HepG2 (cell line): ENCODE results near the gene BBC3. TPM values are rescaled to one million over a fixed set of nuclear protein-coding genes. Genes with fewer than 3 reads are reported as not detected.

Source experiments
- FOXA3 ChIP-seq: IDR thresholded peaks from 2 replicates; pipeline ENCODE4 v1.6.1; 2016; ENCODE audit warnings: missing genetic modification reagents, missing compliant biosample characterization
- HDAC2 ChIP-seq: sonication (generic); formaldehyde crosslinking; IDR thresholded peaks from 2 replicates; pipeline ENCODE4 v1.4.0; 2020; ENCODE audit warnings: missing genetic modification reagents
- IRF2 ChIP-seq: IDR thresholded peaks from 2 replicates; pipeline ENCODE4 v1.6.1; 2018; ENCODE audit warnings: missing genetic modification reagents, missing compliant biosample characterization
- KDM2A ChIP-seq: sonication (generic); formaldehyde crosslinking; IDR thresholded peaks from 2 replicates; pipeline ENCODE4 v1.4.0; 2020; ENCODE audit warnings: low read depth, missing genetic modification reagents, borderline replicate concordance
- KDM4B ChIP-seq: sonication (generic); formaldehyde crosslinking; IDR thresholded peaks from 2 replicates; pipeline ENCODE4 v1.4.0; 2020; ENCODE audit warnings: missing genetic modification reagents
- LCORL ChIP-seq, 2 experiments: fragments of 450-650 bp in 1 of 2; sonication (generic) in 1 of 2; formaldehyde crosslinking in 1 of 2; IDR thresholded peaks; 2 replicates each; pipeline versions ENCODE4 v1.5.0 to v1.6.1; 2017 to 2020; ENCODE audit warnings: antibody characterized with exemption in 1 of 2, missing genetic modification reagents in 1 of 2
- MIXL1 ChIP-seq: IDR thresholded peaks from 2 replicates; pipeline ENCODE4 v1.6.1; 2016
- MYC ChIP-seq: sonication (generic); formaldehyde crosslinking; IDR thresholded peaks from 2 replicates; pipeline ENCODE4 v1.9.0; 2021; ENCODE audit warnings: missing genetic modification reagents, borderline replicate concordance
- PAF1 ChIP-seq: IDR thresholded peaks from 2 replicates; pipeline ENCODE4 v1.6.1; 2016; ENCODE audit warnings: missing genetic modification reagents, missing compliant biosample characterization
- RXRB ChIP-seq: IDR thresholded peaks from 2 replicates; pipeline ENCODE4 v1.6.1; 2016; ENCODE audit warnings: borderline replicate concordance, missing genetic modification reagents, missing compliant biosample characterization
- TGIF2 ChIP-seq: IDR thresholded peaks from 2 replicates; pipeline ENCODE4 v1.6.1; 2016; ENCODE audit warnings: control low read depth, missing compliant biosample characterization
- ZC3H13 ChIP-seq: sonication (generic); formaldehyde crosslinking; IDR thresholded peaks from 2 replicates; pipeline ENCODE4 v1.8.1; 2023; ENCODE audit warnings: mild to moderate bottlenecking, missing genetic modification reagents, moderate library complexity
- ZNF138 ChIP-seq: sonication (generic); formaldehyde crosslinking; IDR thresholded peaks from 2 replicates; pipeline ENCODE4 v1.5.0; 2020; ENCODE audit warnings: mild to moderate bottlenecking, low read depth, missing genetic modification reagents
- ZNF335 ChIP-seq: sonication (generic); formaldehyde crosslinking; IDR thresholded peaks from 2 replicates; pipeline ENCODE4 v1.4.0; 2020; ENCODE audit warnings: missing genetic modification reagents
- ZNF510 ChIP-seq: sonication (generic); formaldehyde crosslinking; IDR thresholded peaks from 2 replicates; pipeline ENCODE4 v1.4.0; 2020; ENCODE audit warnings: low read depth, mild to moderate bottlenecking, missing genetic modification reagents
- polyA plus RNA-seq, 8 experiments: library from polyadenylated mRNA; depleted of rRNA in 3 of 8; stranded (reverse) in 7 of 8; unstranded in 1 of 8; fragments of >200 nt; fragmentation: Illumina TruSeq in 4 of 8; extraction: Trizol in 4 of 8; gene quantifications; 2 replicates each; pipeline versions ENCODE4 v1.2.1 to v1.2.3, GENCODE V29; 2011 to 2016; ENCODE audit warnings: low read depth in 4 of 8, missing spikeins in 1 of 8, mixed read lengths in 1 of 8; ENCODE audit not compliant: insufficient read depth in 1 of 8
- total RNA-seq, 5 experiments: library from RNA; depleted of rRNA; stranded (reverse); fragments of >200 nt; fragmentation: Illumina TruSeq; extraction: Trizol; gene quantifications; 2 replicates each; pipeline ENCODE4 v1.2.3, GENCODE V29; 2016; ENCODE audit warnings: low read depth in 1 of 5
- TF ChIP-seq, protein P1 (sequence below): sonication (generic); formaldehyde crosslinking; IDR thresholded peaks from 2 replicates; pipeline ENCODE4 v1.9.0; 2021; ENCODE audit warnings: missing genetic modification reagents, mild to moderate bottlenecking, borderline replicate concordance
- TF ChIP-seq, protein P2 (sequence below): IDR thresholded peaks from 2 replicates; pipeline ENCODE4 v1.6.1; 2016; ENCODE audit warnings: missing compliant biosample characterization, missing genetic modification reagents, borderline replicate concordance
- TF ChIP-seq, protein P3 (sequence below): sonication (generic); formaldehyde crosslinking; IDR thresholded peaks from 2 replicates; pipeline ENCODE4 v1.4.0; 2020; ENCODE audit warnings: missing genetic modification reagents
- TF ChIP-seq, protein P4 (sequence below): IDR thresholded peaks from 2 replicates; pipeline ENCODE4 v1.6.1; 2016; ENCODE audit warnings: low read depth, borderline replicate concordance
- TF ChIP-seq, protein P5 (sequence below): sonication (generic); formaldehyde crosslinking; IDR thresholded peaks from 2 replicates; pipeline ENCODE4 v1.5.0; 2020; ENCODE audit warnings: missing genetic modification reagents, mild to moderate bottlenecking, borderline replicate concordance
- TF ChIP-seq, protein P6 (sequence below): sonication (generic); formaldehyde crosslinking; IDR thresholded peaks from 2 replicates; pipeline ENCODE4 v1.5.1; 2020; ENCODE audit warnings: mild to moderate bottlenecking, moderate library complexity, missing genetic modification reagents

BBC3 gene
- total and polyA plus RNA-seq, 2 of the 13 experiments (the other 11 are each of a cell fraction or from before 2014, with no cell fraction given) = 6.1 to 8.8 TPM

DNA sequence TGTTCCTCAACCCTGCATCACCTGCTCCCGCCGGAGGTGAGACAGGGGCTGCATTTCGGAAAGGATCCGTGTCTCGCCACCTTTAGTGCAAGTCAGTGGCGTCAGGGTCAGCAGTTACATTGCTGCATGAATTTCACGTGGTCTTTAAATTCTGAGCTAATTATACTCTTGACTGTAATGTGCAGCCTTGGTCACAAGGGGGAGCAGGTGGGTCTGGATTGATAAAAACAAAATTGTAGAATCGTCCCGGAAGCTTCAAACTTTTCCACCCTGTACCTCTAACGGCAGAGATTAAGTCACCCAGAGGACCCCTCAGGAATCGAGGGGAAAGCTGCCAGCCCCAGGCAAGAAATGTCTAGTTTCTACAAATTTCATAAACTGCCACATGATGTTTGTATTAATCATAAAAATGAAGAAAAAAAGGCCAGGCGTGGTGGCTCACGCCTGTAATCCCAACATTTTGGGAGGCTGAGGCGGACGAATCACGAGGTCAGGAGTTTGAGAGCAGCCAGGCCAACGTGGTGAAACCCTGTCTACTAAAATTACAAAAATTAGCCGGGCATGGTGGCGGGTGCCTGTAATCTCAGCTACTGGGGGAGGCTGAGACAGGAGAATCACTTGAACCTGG lies 20.2 kb downstream of the BBC3 start (continued):
- TF ChIP-seq, protein P1, sequence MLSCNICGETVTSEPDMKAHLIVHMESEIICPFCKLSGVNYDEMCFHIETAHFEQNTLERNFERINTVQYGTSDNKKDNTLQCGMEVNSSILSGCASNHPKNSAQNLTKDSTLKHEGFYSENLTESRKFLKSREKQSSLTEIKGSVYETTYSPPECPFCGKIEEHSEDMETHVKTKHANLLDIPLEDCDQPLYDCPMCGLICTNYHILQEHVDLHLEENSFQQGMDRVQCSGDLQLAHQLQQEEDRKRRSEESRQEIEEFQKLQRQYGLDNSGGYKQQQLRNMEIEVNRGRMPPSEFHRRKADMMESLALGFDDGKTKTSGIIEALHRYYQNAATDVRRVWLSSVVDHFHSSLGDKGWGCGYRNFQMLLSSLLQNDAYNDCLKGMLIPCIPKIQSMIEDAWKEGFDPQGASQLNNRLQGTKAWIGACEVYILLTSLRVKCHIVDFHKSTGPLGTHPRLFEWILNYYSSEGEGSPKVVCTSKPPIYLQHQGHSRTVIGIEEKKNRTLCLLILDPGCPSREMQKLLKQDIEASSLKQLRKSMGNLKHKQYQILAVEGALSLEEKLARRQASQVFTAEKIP = no peak
- TF ChIP-seq MIXL1 (CRISPR knock-in tag) (peak; percentile 82), RXRB (CRISPR knock-in tag) (0 out of 2 replicates have a peak, but pooled peaks have one; percentile 26), ZNF510 (CRISPR knock-in tag) (no peak), TGIF2 (CRISPR knock-in tag) (0 out of 2 replicates have a peak, but pooled peaks have one; percentile 23), LCORL (IDR thresholded peaks at IDR 0.05) (no peak), LCORL (CRISPR knock-in tag; IDR thresholded peaks at IDR 0.05) (peak; percentile 64), MYC (peak; percentile 38; the same call in 1 of the 2 replicates), HDAC2 (CRISPR knock-in tag) (0 out of 2 replicates have a peak, but pooled peaks have one; percentile 32), PAF1 (CRISPR knock-in tag) (no peak), KDM4B (CRISPR knock-in tag) (0 out of 2 replicates have a peak, but pooled peaks have one; percentile 28), ZNF335 (CRISPR knock-in tag) (0 out of 2 replicates have a peak, but pooled peaks have one; percentile 28), IRF2 (CRISPR knock-in tag) (0 out of 2 replicates have a peak, but pooled peaks have one; percentile 35), ZC3H13 (CRISPR knock-in tag) (0 out of 2 replicates have a peak, but pooled peaks have one; percentile 0), FOXA3 (0 out of 2 replicates have a peak, but pooled peaks have one; percentile 7), ZNF138 (no peak), KDM2A (peak; percentile 29; the same call in 1 of the 2 replicates)
- TF ChIP-seq, protein P2, sequence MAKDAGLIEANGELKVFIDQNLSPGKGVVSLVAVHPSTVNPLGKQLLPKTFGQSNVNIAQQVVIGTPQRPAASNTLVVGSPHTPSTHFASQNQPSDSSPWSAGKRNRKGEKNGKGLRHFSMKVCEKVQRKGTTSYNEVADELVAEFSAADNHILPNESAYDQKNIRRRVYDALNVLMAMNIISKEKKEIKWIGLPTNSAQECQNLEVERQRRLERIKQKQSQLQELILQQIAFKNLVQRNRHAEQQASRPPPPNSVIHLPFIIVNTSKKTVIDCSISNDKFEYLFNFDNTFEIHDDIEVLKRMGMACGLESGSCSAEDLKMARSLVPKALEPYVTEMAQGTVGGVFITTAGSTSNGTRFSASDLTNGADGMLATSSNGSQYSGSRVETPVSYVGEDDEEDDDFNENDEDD (CRISPR knock-in tag) = 0 out of 2 replicates have a peak, but pooled peaks have one; percentile 19
- TF ChIP-seq, protein P3, sequence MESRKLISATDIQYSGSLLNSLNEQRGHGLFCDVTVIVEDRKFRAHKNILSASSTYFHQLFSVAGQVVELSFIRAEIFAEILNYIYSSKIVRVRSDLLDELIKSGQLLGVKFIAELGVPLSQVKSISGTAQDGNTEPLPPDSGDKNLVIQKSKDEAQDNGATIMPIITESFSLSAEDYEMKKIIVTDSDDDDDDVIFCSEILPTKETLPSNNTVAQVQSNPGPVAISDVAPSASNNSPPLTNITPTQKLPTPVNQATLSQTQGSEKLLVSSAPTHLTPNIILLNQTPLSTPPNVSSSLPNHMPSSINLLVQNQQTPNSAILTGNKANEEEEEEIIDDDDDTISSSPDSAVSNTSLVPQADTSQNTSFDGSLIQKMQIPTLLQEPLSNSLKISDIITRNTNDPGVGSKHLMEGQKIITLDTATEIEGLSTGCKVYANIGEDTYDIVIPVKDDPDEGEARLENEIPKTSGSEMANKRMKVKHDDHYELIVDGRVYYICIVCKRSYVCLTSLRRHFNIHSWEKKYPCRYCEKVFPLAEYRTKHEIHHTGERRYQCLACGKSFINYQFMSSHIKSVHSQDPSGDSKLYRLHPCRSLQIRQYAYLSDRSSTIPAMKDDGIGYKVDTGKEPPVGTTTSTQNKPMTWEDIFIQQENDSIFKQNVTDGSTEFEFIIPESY (CRISPR knock-in tag) = 0 out of 2 replicates have a peak, but pooled peaks have one; percentile 9
- TF ChIP-seq, protein P4, sequence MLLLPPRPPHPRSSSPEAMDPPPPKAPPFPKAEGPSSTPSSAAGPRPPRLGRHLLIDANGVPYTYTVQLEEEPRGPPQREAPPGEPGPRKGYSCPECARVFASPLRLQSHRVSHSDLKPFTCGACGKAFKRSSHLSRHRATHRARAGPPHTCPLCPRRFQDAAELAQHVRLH = peak; percentile 34; the same call in 1 of the 2 replicates
- TF ChIP-seq, protein P5, sequence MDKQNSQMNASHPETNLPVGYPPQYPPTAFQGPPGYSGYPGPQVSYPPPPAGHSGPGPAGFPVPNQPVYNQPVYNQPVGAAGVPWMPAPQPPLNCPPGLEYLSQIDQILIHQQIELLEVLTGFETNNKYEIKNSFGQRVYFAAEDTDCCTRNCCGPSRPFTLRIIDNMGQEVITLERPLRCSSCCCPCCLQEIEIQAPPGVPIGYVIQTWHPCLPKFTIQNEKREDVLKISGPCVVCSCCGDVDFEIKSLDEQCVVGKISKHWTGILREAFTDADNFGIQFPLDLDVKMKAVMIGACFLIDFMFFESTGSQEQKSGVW (CRISPR knock-in tag) = no peak
- TF ChIP-seq, protein P6, sequence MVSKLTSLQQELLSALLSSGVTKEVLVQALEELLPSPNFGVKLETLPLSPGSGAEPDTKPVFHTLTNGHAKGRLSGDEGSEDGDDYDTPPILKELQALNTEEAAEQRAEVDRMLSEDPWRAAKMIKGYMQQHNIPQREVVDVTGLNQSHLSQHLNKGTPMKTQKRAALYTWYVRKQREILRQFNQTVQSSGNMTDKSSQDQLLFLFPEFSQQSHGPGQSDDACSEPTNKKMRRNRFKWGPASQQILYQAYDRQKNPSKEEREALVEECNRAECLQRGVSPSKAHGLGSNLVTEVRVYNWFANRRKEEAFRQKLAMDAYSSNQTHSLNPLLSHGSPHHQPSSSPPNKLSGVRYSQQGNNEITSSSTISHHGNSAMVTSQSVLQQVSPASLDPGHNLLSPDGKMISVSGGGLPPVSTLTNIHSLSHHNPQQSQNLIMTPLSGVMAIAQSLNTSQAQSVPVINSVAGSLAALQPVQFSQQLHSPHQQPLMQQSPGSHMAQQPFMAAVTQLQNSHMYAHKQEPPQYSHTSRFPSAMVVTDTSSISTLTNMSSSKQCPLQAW = peak; percentile 72; the same call in 1 of the 2 replicates
